IPS-15b (cell line): Measurements from ENCODE around the gene NUDC.

ENCODE experiments used
- H3K27me3 ChIP-seq: one replicate; pipeline ENCODE4 v1.6.1; 2013; ENCODE audit warnings: low read length; ENCODE audit not compliant: control insufficient read depth, insufficient read depth
- H3K36me3 ChIP-seq: one replicate; pipeline ENCODE4 v1.6.1; 2013; ENCODE audit warnings: low read length; ENCODE audit not compliant: control insufficient read depth, insufficient read depth
- H3K4me1 ChIP-seq: one replicate; pipeline ENCODE4 v1.6.1; 2013; ENCODE audit warnings: mild to moderate bottlenecking, low read length; ENCODE audit not compliant: control insufficient read depth, insufficient read depth
- H3K4me3 ChIP-seq: one replicate; pipeline ENCODE4 v1.5.1; 2013; ENCODE audit warnings: low read depth, low read length
- H3K9ac ChIP-seq: one replicate; pipeline ENCODE4 v1.6.1; 2013; ENCODE audit warnings: low read depth, mild to moderate bottlenecking, low read length
- H3K9me3 ChIP-seq: one replicate; pipeline ENCODE4 v1.6.1; 2013; ENCODE audit warnings: mild to moderate bottlenecking, low read length; ENCODE audit not compliant: control insufficient read depth, insufficient read depth

Gene NUDC

GRCh38 chr1:26959270-26959669 lies 37.7 kb downstream of the NUDC start:
- H3K36me3 ChIP-seq = peaks cover 2% of the 10 kb centered on the region
- H3K4me1 ChIP-seq = no peaks in the 10 kb centered on the region
- peak overlapping the region; percentile 72 for H3K9ac ChIP-seq
- no peaks in the 10 kb centered on the region for H3K27me3 ChIP-seq
- peak overlapping the region; percentile 61 for H3K4me3 ChIP-seq
- no peaks in the 10 kb centered on the region for H3K9me3 ChIP-seq

DNA sequence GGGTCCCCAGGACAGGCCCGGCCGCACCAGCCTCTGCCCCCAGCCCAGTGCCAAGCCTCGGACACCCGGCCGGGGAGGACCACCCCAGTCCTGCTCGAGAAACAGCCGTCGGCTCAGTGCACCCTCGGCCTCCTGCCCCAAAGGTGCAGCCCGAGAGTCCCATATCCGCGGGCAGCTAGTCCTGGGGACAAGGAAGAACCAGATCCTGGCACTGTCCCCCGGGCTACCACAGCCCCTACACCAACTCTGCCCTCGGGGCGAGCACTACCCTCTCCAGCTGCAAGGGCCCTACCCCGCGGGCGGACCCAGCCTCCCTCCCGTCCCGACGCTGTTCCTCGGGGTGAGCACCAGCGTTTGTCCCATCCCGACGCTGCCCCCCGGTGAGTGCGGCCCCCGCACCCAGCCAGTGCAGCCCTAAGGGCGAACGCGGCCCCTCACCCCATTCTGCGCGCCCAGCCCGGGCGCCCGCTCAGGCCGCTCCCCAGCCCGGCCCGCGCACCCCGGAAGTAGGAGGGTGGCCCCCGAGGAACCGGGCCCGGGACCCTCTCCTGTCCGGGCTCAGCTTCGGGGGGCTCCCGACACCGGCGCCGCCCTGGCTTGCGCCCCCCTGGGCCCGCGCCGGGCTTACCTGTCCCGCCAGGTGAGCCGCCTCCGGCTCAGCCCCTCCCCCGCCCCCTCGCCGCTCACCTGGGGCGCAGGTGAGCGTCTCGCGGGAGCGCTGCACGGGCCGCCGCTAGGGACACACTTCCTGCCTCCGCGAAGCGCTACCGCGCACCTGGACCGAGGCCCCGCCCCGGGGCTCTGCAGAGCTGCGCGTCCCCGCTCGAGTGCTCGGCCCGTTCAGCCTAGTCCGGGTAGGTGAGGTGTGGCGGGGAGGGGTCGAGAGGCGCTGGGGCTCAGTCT lies 38.4 kb downstream of the NUDC start, which contains the start of gene KDF1:
Gene KDF1 (minus strand): TSS at position 747 of the 903 bp plus-strand sequence. CDS start 8,088 bp downstream, outside the sequence.
- Histone ChIP-seq H3K36me3 (peaks cover 2% of the 10 kb centered on the region), H3K4me3 (peak within 1 kb of the TSS; percentile 61), H3K4me1 (no peaks in the 10 kb centered on the region), H3K9ac (peak within 1 kb of the TSS; percentile 72), H3K9me3 (no peaks in the 10 kb centered on the region), H3K27me3 (no peaks in the 10 kb centered on the region)

GRCh38 chr1:26960625-26960966 lies 39.1 kb downstream of the NUDC start:
- Histone ChIP-seq H3K4me3 (peak overlapping the region; percentile 61), H3K9ac (peak overlapping the region; percentile 62)

GRCh38 chr1:26961826-26962225 lies 40.3 kb downstream of the NUDC start:
- H3K36me3 ChIP-seq = peaks cover 2% of the 10 kb centered on the region
- no peaks in the 10 kb centered on the region for H3K9me3 ChIP-seq
- H3K27me3 ChIP-seq = no peaks in the 10 kb centered on the region
- no peak overlapping the region for H3K9ac ChIP-seq
- H3K4me3 ChIP-seq = no peak overlapping the region
- H3K4me1 ChIP-seq = no peaks in the 10 kb centered on the region

More at GRCh38 chr1:26960625-26960966, 39.1 kb downstream of the NUDC start:
- no peaks in the 10 kb centered on the region for H3K27me3 ChIP-seq
- no peaks in the 10 kb centered on the region for H3K9me3 ChIP-seq
- H3K4me1 ChIP-seq = no peaks in the 10 kb centered on the region
- peaks cover 2% of the 10 kb centered on the region for H3K36me3 ChIP-seq

GRCh38 chr1:26965213-26965612 lies 43.7 kb downstream of the NUDC start:
- Histone ChIP-seq H3K36me3 (no peaks in the 10 kb centered on the region), H3K4me3 (no peak overlapping the region), H3K27me3 (no peaks in the 10 kb centered on the region), H3K9me3 (no peaks in the 10 kb centered on the region), H3K4me1 (no peaks in the 10 kb centered on the region), H3K9ac (no peak overlapping the region)

DNA sequence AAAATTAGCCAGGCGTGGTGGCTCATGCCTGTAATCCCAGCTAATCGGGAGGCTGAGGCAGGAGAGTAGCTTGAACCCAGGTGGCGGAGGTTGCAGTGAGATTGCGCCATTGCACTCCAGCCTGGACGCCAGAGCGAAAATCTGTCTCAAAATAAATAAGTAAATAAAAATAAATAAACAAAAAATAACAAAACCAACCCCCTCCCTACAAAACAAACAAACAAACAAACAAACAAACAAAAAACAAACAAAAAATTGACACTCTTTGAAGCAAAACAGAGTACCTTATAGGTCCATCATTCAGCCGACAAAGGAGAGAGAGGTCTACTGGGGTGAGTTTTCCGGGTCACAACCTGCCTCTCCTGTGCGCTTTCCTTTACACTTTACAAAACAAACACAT lies 44.1 kb downstream of the NUDC start:
- H3K4me1 ChIP-seq = no peaks in the 10 kb centered on the region
- H3K27me3 ChIP-seq = no peaks in the 10 kb centered on the region
- H3K9me3 ChIP-seq = no peaks in the 10 kb centered on the region

GRCh38 chr1:26970810-26971209 lies 49.3 kb downstream of the NUDC start:
- H3K4me3 ChIP-seq = no peak overlapping the region
- H3K27me3 ChIP-seq = peaks cover 2% of the 10 kb centered on the region
- H3K9ac ChIP-seq = no peak overlapping the region
- H3K36me3 ChIP-seq = no peaks in the 10 kb centered on the region
- no peaks in the 10 kb centered on the region for H3K9me3 ChIP-seq
- H3K4me1 ChIP-seq = peaks cover 6% of the 10 kb centered on the region

More for the DNA sequence above, 44.1 kb downstream of the NUDC start:
- Histone ChIP-seq H3K9ac (no peak overlapping the region), H3K36me3 (no peaks in the 10 kb centered on the region), H3K4me3 (no peak overlapping the region)

DNA sequence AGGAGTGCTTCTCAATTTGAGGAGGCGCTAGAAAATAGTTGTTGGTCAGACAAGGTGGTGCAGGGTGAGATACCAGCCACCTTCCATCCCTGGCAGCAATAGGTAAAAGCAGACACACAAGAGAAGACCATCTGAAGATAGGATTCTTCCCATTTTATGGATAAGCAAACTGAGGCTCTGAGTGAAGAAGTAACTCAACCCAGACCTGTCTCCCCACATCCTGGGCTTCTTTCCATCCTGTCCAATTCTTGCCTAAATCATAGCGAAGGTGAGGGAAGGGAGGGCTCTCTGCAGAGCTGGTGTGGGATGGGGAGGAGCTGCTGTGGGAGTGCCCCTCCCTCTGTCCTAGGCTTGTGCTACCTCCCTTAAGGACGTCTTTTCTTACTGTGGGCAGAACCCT lies 50.0 kb downstream of the NUDC start:
- no peak overlapping the region for H3K9ac ChIP-seq
- no peak overlapping the region for H3K4me3 ChIP-seq
- H3K9me3 ChIP-seq = no peaks in the 10 kb centered on the region

GRCh38 chr1:26972390-26972789 lies 50.8 kb downstream of the NUDC start:
- Histone ChIP-seq H3K9ac (no peak overlapping the region), H3K4me3 (no peak overlapping the region), H3K36me3 (no peaks in the 10 kb centered on the region), H3K27me3 (peaks cover 2% of the 10 kb centered on the region), H3K9me3 (no peaks in the 10 kb centered on the region), H3K4me1 (peaks cover 6% of the 10 kb centered on the region)

More for the DNA sequence above, 50.0 kb downstream of the NUDC start:
- Histone ChIP-seq H3K4me1 (peaks cover 6% of the 10 kb centered on the region), H3K27me3 (peaks cover 2% of the 10 kb centered on the region), H3K36me3 (no peaks in the 10 kb centered on the region)

- Histone ChIP-seq H3K4me3 (no peak overlapping the region), H3K4me1 (peaks cover 6% of the 10 kb centered on the region), H3K27me3 (peaks cover 2% of the 10 kb centered on the region), H3K36me3 (no peaks in the 10 kb centered on the region), H3K9ac (no peak overlapping the region), H3K9me3 (no peaks in the 10 kb centered on the region)
Observed at GRCh38 chr1:26972821-26973220, 51.3 kb downstream of the NUDC start.

- H3K27me3 ChIP-seq = no peaks in the 10 kb centered on the region
- no peaks in the 10 kb centered on the region for H3K9me3 ChIP-seq
- peaks cover 6% of the 10 kb centered on the region for H3K4me1 ChIP-seq
- no peak overlapping the region for H3K9ac ChIP-seq
- no peaks in the 10 kb centered on the region for H3K36me3 ChIP-seq
- H3K4me3 ChIP-seq = no peak overlapping the region
Observed at GRCh38 chr1:26976621-26977510, 55.3 kb downstream of the NUDC start.
